AG08395 (cell line): ENCODE measurements around the gene RABL2A.
"Not testable (repeated sequence)": the region's sequence is repeated elsewhere in the genome, so short reads cannot be mapped to it uniquely, and the experiment has no call there.

ENCODE experiments used
- DNase-seq: peaks from one replicate; pipeline ENCODE4 v3.0.0; 2012; ENCODE audit warnings: mixed read lengths, low spot score

Gene RABL2A

GRCh38 chr2:113609822-113610221, 17.2 kb upstream of the RABL2A start:
- DNase-seq = not testable (repeated sequence)

- DNase-seq = not testable (repeated sequence)
Observed at GRCh38 chr2:113621002-113621401, 6.1 kb upstream of the RABL2A start.

GRCh38 chr2:113625906-113626305, 1.2 kb upstream of the RABL2A start:
- not testable (repeated sequence) for DNase-seq

- not testable (repeated sequence) for DNase-seq
Observed at GRCh38 chr2:113632849-113633345, 5.8 kb downstream of the RABL2A start.

- not testable (repeated sequence) for DNase-seq
Observed at GRCh38 chr2:113635358-113635757, 8.3 kb downstream of the RABL2A start.

GRCh38 chr2:113636226-113636625, 9.2 kb downstream of the RABL2A start:
- not testable (repeated sequence) for DNase-seq

- not testable (repeated sequence) for DNase-seq
Observed at GRCh38 chr2:113638084-113638483, 11.0 kb downstream of the RABL2A start.

- DNase-seq = not testable (repeated sequence)
Observed at GRCh38 chr2:113646217-113646616, 19.2 kb downstream of the RABL2A start.

GRCh38 chr2:113650834-113651815, 24.1 kb downstream of the RABL2A start:
- DNase-seq = not testable (repeated sequence)

GRCh38 chr2:113652599-113652998, 25.5 kb downstream of the RABL2A start:
- DNase-seq = not testable (repeated sequence)

- not testable (repeated sequence) for DNase-seq
Observed at GRCh38 chr2:113656031-113656624, 29.1 kb downstream of the RABL2A start.

- DNase-seq = not testable (repeated sequence)
Observed at GRCh38 chr2:113657735-113658134, 30.7 kb downstream of the RABL2A start.

- DNase-seq = not testable (repeated sequence)
Observed at GRCh38 chr2:113663285-113664060, 36.4 kb downstream of the RABL2A start.

GRCh38 chr2:113664761-113665533, 37.9 kb downstream of the RABL2A start:
- not testable (repeated sequence) for DNase-seq

GRCh38 chr2:113669013-113669412, 41.9 kb downstream of the RABL2A start:
- not testable (repeated sequence) for DNase-seq

GRCh38 chr2:113672326-113672932, 45.4 kb downstream of the RABL2A start:
- DNase-seq = no peak

GRCh38 chr2:113675875-113676274, 48.8 kb downstream of the RABL2A start:
- DNase-seq = no peak

- no peak for DNase-seq
Observed at GRCh38 chr2:113676623-113677266, 49.7 kb downstream of the RABL2A start.

GRCh38 chr2:113677330-113677729, 50.3 kb downstream of the RABL2A start:
- no peak for DNase-seq

GRCh38 chr2:113679457-113679856, 52.4 kb downstream of the RABL2A start:
- no peak for DNase-seq
